ENCODE results near the gene BPIFA2. TPM values are rescaled to one million over a fixed set of nuclear protein-coding genes. Genes with fewer than 3 reads are reported as not detected.

BPIFA2 gene
- total RNA-seq, 1 experiment from 2014 or later, result not detected

GRCh38 chr20:33178726-33179125, 10.8 kb downstream of the BPIFA2 start:
- Histone ChIP-seq H3K4me1 (ENCODE audit: insufficient read depth, low read length) (no peaks in the 10 kb centered on the region), H3K79me1 (ENCODE audit: insufficient read depth, low read depth, low read length, poor library complexity, severe bottlenecking) (no peaks in the 10 kb centered on the region), H3K79me2 (ENCODE audit: insufficient read depth, low read length) (no peaks in the 10 kb centered on the region), H2AFZ (ENCODE audit: low read length) (no peak overlapping the region), H4K20me1 (ENCODE audit: control insufficient read depth, insufficient read depth, insufficient read length) (no peaks in the 10 kb centered on the region), H2AK5ac (ENCODE audit: insufficient read length, low read length) (no peak overlapping the region), H4K5ac (ENCODE audit: insufficient read length, low read depth, low read length) (no peak overlapping the region), H3K56ac (ENCODE audit: insufficient read length, low read depth, low read length) (no peak overlapping the region), H3T11ph (ENCODE audit: low read length) (no peak overlapping the region), H2BK5ac (ENCODE audit: insufficient read length, low read length) (no peak overlapping the region), H2BK15ac (ENCODE audit: low read depth, low read length) (no peak overlapping the region), H2BK12ac (ENCODE audit: insufficient read length, low read depth, low read length) (no peak overlapping the region), H3K18ac (ENCODE audit: insufficient read length, low read depth, low read length) (no peak overlapping the region), H3K23me2 (ENCODE audit: insufficient read length, low read depth, low read length, poor library complexity, severe bottlenecking) (no peaks in the 10 kb centered on the region), H3K27ac (ENCODE audit: insufficient read length, low read depth, low read length) (no peak overlapping the region), H3K23ac (ENCODE audit: insufficient read length, low read depth, low read length) (no peak overlapping the region), H3K9ac (ENCODE audit: extremely low read depth, insufficient read length, low read length) (no peak overlapping the region), H2BK20ac (ENCODE audit: low read depth, low read length, poor library complexity, severe bottlenecking) (no peak overlapping the region), H3K4ac (ENCODE audit: low read depth, low read length) (no peak overlapping the region), H4K8ac (replicated peaks; ENCODE audit: insufficient read length, low read depth, low read length) (no peak overlapping the region), H3K4me2 (ENCODE audit: insufficient read depth, insufficient read length, low read length) (no peak overlapping the region), H2BK120ac (ENCODE audit: low read depth, low read length, poor library complexity, severe bottlenecking) (no peak overlapping the region), H3K14ac (ENCODE audit: insufficient read depth, low read length) (no peak overlapping the region), H4K91ac (ENCODE audit: insufficient read length, low read depth, low read length) (no peak overlapping the region), H3K9me3 (ENCODE audit: control insufficient read depth, low read depth, low read length) (no peaks in the 10 kb centered on the region), H3K27me3 (ENCODE audit: insufficient read depth, low read length) (no peaks in the 10 kb centered on the region)
- no CpG with 5 or more reads among the region's 6 CpGs for WGBS (ENCODE audit: extremely low coverage, insufficient read length, low lambda C conversion rate)
- Mint-ChIP-seq H3K27ac (no peak overlapping the region), H3K4me1 (peaks cover 23 to 26% of the 10 kb centered on the region in 2 experiments), H3K4me3 (no peak overlapping the region), H3K9me3 (peaks cover 5 to 7% of the 10 kb centered on the region in 2 experiments; a peak in 2 of 5 replicates), H3K36me3 (ENCODE audit: insufficient read depth in 1 of 3, low read depth in 3 of 3) (peaks cover 3 to 5% (median 4%) of the 10 kb centered on the region in 3 experiments; a peak in 3 of 7 replicates), H3K27me3 (ENCODE audit: low read depth) (peaks cover 3% of the 10 kb centered on the region)
- no peak for TF ChIP-seq CTCF (conservative IDR thresholded peaks at IDR 0.05)
- peak; percentile 44 for DNase-seq
